Measurements from ENCODE around the gene HDAC4. TPM values are rescaled to one million over a fixed set of nuclear protein-coding genes. Genes with fewer than 3 reads are reported as not detected.

The HDAC4 gene
- polyA plus RNA-seq, 1 donor (not counting 4 experiments of a cell fraction or from before 2014, with no cell fraction given) = 2.9 TPM

DNA sequence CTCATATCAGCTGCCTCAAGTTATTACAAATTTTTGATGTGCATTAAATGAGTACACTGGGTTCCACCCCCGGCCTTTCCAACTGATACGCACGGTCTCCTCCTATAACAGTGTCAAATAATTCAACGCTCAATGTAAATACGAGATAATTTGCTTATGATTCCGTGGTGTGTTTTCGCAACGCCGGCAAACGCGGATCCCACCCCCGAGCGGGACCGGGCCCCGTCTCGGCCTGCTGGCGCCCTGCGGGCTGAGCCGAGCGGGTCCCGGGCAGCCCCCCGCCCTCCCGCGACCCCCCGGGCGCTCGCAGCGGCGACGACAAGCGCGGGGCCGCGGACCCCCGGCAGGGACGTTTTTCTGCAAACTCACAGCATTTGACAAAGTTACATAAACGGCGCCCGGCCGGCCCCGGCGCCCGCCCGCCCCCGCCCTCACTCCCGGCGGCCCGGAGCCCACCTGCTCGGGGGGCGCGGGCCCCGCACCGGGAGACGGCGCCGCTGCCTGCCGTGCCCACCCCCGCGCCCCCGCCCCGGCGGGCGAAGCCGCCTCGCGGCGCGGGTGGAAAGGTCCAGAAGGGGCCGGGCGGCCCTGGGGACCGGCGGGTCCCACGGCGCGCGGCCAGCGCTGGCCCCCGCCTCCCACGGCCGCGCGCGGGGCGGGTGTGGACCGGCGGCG is 762 bp downstream of the HDAC4 start:
- Histone ChIP-seq H3K27me3 (ENCODE audit: control insufficient read depth, extremely low read depth, insufficient read depth, low read length) (no peaks in the 10 kb centered on the region), H3K27ac (ENCODE audit: control insufficient read depth, insufficient read depth, low read length) (peak overlapping the region; percentile 1), H2AFZ (ENCODE audit: control insufficient read depth, low read length) (no peak overlapping the region), H3K9me1 (ENCODE audit: control insufficient read depth, extremely low read depth, insufficient read depth, low read length) (no peaks in the 10 kb centered on the region), H3K79me2 (ENCODE audit: control insufficient read depth, insufficient read depth, low read length) (peaks cover 10% of the 10 kb centered on the region), H4K20me1 (ENCODE audit: control insufficient read depth, extremely low read depth, insufficient read depth, low read length) (no peaks in the 10 kb centered on the region), H3K4me1 (ENCODE audit: control insufficient read depth, extremely low read depth, insufficient read depth, low read length) (peaks cover 11% of the 10 kb centered on the region), H3K4me3 (ENCODE audit: control insufficient read depth in 2 of 3, extremely low read depth in 1 of 3, insufficient read depth in 2 of 3, low read depth in 1 of 3, low read length in 3 of 3) (peak overlapping the region; percentile 35 to 59 (median 52)), H3K9me3 (ENCODE audit: control insufficient read depth, low read depth, low read length) (no peaks in the 10 kb centered on the region), H3K9ac (ENCODE audit: control insufficient read depth, extremely low read depth, insufficient read depth, low read length) (peak overlapping the region; percentile 49), H3K4me2 (ENCODE audit: control insufficient read depth, extremely low read depth, insufficient read depth, low read depth, low read length) (peak overlapping the region; percentile 79), H3K36me3 (ENCODE audit: control insufficient read depth in 2 of 2, extremely low read depth in 1 of 2, insufficient read depth in 2 of 2, low read length in 2 of 2) (no peaks in the 10 kb centered on the region)
- dilution Hi-C loops (cut with MboI; ENCODE audit: extremely low pct_ligation_motif_present, low sequenced_read_pairs) = no loop called here
- TF ChIP-seq, protein P1, sequence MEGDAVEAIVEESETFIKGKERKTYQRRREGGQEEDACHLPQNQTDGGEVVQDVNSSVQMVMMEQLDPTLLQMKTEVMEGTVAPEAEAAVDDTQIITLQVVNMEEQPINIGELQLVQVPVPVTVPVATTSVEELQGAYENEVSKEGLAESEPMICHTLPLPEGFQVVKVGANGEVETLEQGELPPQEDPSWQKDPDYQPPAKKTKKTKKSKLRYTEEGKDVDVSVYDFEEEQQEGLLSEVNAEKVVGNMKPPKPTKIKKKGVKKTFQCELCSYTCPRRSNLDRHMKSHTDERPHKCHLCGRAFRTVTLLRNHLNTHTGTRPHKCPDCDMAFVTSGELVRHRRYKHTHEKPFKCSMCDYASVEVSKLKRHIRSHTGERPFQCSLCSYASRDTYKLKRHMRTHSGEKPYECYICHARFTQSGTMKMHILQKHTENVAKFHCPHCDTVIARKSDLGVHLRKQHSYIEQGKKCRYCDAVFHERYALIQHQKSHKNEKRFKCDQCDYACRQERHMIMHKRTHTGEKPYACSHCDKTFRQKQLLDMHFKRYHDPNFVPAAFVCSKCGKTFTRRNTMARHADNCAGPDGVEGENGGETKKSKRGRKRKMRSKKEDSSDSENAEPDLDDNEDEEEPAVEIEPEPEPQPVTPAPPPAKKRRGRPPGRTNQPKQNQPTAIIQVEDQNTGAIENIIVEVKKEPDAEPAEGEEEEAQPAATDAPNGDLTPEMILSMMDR (optimal IDR thresholded peaks at IDR 0.05 in 1 of 3, IDR thresholded peaks at IDR 0.05 in 1 of 3, conservative IDR thresholded peaks at IDR 0.05 in 1 of 3; ENCODE audit: extremely low read depth in 1 of 3, insufficient read depth in 2 of 3, low read length in 3 of 3) = no peak
- no peak for TF ChIP-seq EZH2 (IDR thresholded peaks at IDR 0.05; ENCODE audit: low read length)
- DNase-seq (ENCODE audit: low read depth, low spot score) (no peak), FAIRE-seq (no peak)

DNA sequence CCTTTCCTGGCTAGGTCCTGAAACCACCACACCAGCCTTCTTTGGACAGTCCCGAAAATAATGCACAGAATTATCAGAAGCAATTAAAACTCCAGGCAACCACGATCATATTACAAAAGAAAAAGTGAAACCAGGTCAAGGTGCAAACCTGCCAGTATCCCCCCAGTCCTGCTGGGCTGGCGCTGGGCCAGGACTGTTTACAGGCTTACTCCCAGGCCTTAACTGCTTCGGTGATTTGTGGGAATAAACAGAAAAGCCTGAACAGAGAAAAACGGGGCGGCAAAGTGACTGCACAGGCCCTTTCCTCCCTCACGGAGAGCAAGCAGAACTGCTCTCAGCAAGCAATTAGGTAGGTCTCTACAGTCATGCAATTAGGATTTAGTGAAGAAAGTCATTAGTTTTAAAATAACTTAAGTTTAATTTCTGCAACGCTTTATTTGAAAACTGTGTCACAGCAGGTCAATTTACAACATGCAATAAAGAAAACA is 1.3 kb downstream of the HDAC4 start:
- Histone ChIP-seq H3K79me2 (ENCODE audit: control insufficient read depth, insufficient read depth, low read length) (peaks cover 10% of the 10 kb centered on the region), H3K9ac (ENCODE audit: control insufficient read depth, extremely low read depth, insufficient read depth, low read length) (peak overlapping the region; percentile 49), H3K4me3 (ENCODE audit: control insufficient read depth in 2 of 3, extremely low read depth in 1 of 3, insufficient read depth in 2 of 3, low read depth in 1 of 3, low read length in 3 of 3) (peak overlapping the region; percentile 35 to 59 (median 52)), H3K4me2 (ENCODE audit: control insufficient read depth, extremely low read depth, insufficient read depth, low read depth, low read length) (peak overlapping the region; percentile 79), H3K27me3 (ENCODE audit: control insufficient read depth, extremely low read depth, insufficient read depth, low read length) (no peaks in the 10 kb centered on the region), H3K9me3 (ENCODE audit: control insufficient read depth, low read depth, low read length) (no peaks in the 10 kb centered on the region), H2AFZ (ENCODE audit: control insufficient read depth, low read length) (no peak overlapping the region), H3K9me1 (ENCODE audit: control insufficient read depth, extremely low read depth, insufficient read depth, low read length) (no peaks in the 10 kb centered on the region), H3K27ac (ENCODE audit: control insufficient read depth, insufficient read depth, low read length) (peak overlapping the region; percentile 17), H3K4me1 (ENCODE audit: control insufficient read depth, extremely low read depth, insufficient read depth, low read length) (peaks cover 11% of the 10 kb centered on the region), H4K20me1 (ENCODE audit: control insufficient read depth, extremely low read depth, insufficient read depth, low read length) (no peaks in the 10 kb centered on the region), H3K36me3 (ENCODE audit: control insufficient read depth in 2 of 2, extremely low read depth in 1 of 2, insufficient read depth in 2 of 2, low read length in 2 of 2) (no peaks in the 10 kb centered on the region)
- FAIRE-seq (no peak), DNase-seq (ENCODE audit: low read depth, low spot score) (no peak)
- dilution Hi-C loops (cut with MboI; ENCODE audit: extremely low pct_ligation_motif_present, low sequenced_read_pairs) = no loop called here
- TF ChIP-seq EZH2 (IDR thresholded peaks at IDR 0.05; ENCODE audit: low read length) = no peak
- TF ChIP-seq, protein P1 (optimal IDR thresholded peaks at IDR 0.05 in 1 of 3, IDR thresholded peaks at IDR 0.05 in 1 of 3, conservative IDR thresholded peaks at IDR 0.05 in 1 of 3; ENCODE audit: extremely low read depth in 1 of 3, insufficient read depth in 2 of 3, low read length in 3 of 3) = no peak
